ENCODE results near the gene NMNAT2.
"Not testable (repeated sequence)": the region's sequence is repeated elsewhere in the genome, so short reads cannot be mapped to it uniquely, and the experiment has no call there.

NMNAT2 gene

GRCh38 chr1:183416850-183417771 lies 1.1 kb downstream of the NMNAT2 start:
- peak; percentile 40 for DNase-seq (ENCODE audit: low read depth)

GRCh38 chr1:183414365-183414764 lies 3.8 kb downstream of the NMNAT2 start:
- DNase-seq (ENCODE audit: low read depth), result no peak

GRCh38 chr1:183411091-183411490 lies 7.1 kb downstream of the NMNAT2 start:
- peak; percentile 34 for DNase-seq (ENCODE audit: low read depth)

GRCh38 chr1:183407961-183408360 lies 10.2 kb downstream of the NMNAT2 start:
- no peak for DNase-seq (ENCODE audit: low read depth)

- no peak for DNase-seq (ENCODE audit: low read depth)
These were observed 10.7 kb downstream of the NMNAT2 start for GRCh38 chr1:183407474-183407873.

- DNase-seq (ENCODE audit: low read depth), result no peak
These were observed 13.7 kb downstream of the NMNAT2 start for GRCh38 chr1:183404476-183404875.

- DNase-seq (ENCODE audit: low read depth), result no peak
These were observed 14.7 kb downstream of the NMNAT2 start for GRCh38 chr1:183403498-183403897.

GRCh38 chr1:183401565-183401964 lies 16.6 kb downstream of the NMNAT2 start:
- not testable (repeated sequence) for DNase-seq (ENCODE audit: low read depth)

- no peak for DNase-seq (ENCODE audit: low read depth)
These were observed 23.7 kb downstream of the NMNAT2 start for GRCh38 chr1:183394435-183394834.

- DNase-seq (ENCODE audit: low read depth), result no peak
These were observed 26.3 kb downstream of the NMNAT2 start for GRCh38 chr1:183391863-183392262.

GRCh38 chr1:183390561-183390960 lies 27.6 kb downstream of the NMNAT2 start:
- no peak for DNase-seq (ENCODE audit: low read depth)

GRCh38 chr1:183388735-183389134 lies 29.4 kb downstream of the NMNAT2 start:
- no peak for DNase-seq (ENCODE audit: low read depth)

GRCh38 chr1:183385340-183386144 lies 32.6 kb downstream of the NMNAT2 start:
- peak; percentile 46 for DNase-seq (ENCODE audit: low read depth)

- DNase-seq (ENCODE audit: low read depth), result no peak
These were observed 38.2 kb downstream of the NMNAT2 start for GRCh38 chr1:183379951-183380350.

GRCh38 chr1:183375381-183375780 lies 42.8 kb downstream of the NMNAT2 start:
- DNase-seq (ENCODE audit: low read depth), result no peak

GRCh38 chr1:183374825-183375224 lies 43.4 kb downstream of the NMNAT2 start:
- DNase-seq (ENCODE audit: low read depth), result no peak

GRCh38 chr1:183372586-183373230 lies 45.5 kb downstream of the NMNAT2 start:
- no peak for DNase-seq (ENCODE audit: low read depth)

GRCh38 chr1:183370399-183371058 lies 47.7 kb downstream of the NMNAT2 start:
- no peak for DNase-seq (ENCODE audit: low read depth)

- DNase-seq (ENCODE audit: low read depth), result peak; percentile 19
These were observed 49.7 kb downstream of the NMNAT2 start for GRCh38 chr1:183368213-183369108.

GRCh38 chr1:183366116-183366515 lies 52.1 kb downstream of the NMNAT2 start:
- no peak for DNase-seq (ENCODE audit: low read depth)

GRCh38 chr1:183365676-183366075 lies 52.5 kb downstream of the NMNAT2 start:
- peak; percentile 31 for DNase-seq (ENCODE audit: low read depth)
